Activated CD8-positive, alpha-beta memory T cell treated with anti-CD3 and anti-CD28 coated beads for 4 hours (primary cell): ENCODE results near the gene C10orf95.
A peak's percentile ranks its signal among the peaks of the same experiment; 100 is the strongest.

Experiments used
- DNase-seq, 2 donors: peaks; one replicate each; pipeline ENCODE4 v3.0.0-alpha.2; 2020; ENCODE audit warnings: low read depth in 2 of 2

Gene C10orf95

DNA sequence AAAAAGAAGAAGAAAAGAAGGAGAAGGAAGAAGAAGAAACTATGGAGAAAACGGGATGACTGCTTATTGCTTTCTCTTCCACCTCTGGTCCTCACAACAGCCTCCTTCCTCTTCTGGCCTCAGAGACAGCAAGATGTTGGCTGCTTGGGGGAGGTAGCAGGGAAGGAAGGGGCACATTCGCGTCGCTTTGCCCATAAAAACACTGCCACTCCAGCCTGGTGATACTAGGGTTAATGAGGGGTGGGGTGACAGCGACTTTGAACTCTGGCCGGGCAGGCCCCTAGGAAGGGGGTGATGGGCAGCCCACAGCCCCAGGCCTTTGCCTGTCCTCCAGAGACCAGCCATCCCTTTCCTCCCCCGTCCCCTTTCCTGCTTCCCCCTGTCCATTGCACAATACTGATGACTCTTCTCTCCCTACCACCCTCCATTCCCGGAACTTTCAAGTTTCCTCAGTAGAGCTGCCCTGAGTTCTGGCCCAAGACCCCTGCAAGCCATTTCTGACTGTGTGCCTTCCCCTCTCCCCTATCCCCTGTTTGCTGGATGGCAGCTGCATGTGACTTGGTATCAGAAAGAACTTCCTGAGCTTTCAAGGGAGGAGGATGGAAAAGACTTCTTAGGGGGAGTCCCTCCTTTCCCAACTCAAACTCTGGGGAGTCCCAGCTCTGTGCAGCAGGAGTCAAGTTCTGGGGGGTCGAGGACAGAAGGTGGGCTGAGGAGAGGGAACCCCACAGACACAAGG, 16.8 kb downstream of the C10orf95 start:
- DNase-seq, result no peak

GRCh38 chr10:102433619-102434046, 17.7 kb downstream of the C10orf95 start:
- no peak for DNase-seq

GRCh38 chr10:102432162-102432950, 19.0 kb downstream of the C10orf95 start, which contains the start of gene CUEDC2:
CUEDC2 (minus strand) TSS chr10:102432574; CDS start chr10:102425188, 7,386 bp downstream.
- DNase-seq, result peak; percentile 84 to 88

- no peak for DNase-seq
These were observed 19.8 kb downstream of the C10orf95 start for GRCh38 chr10:102431452-102432124.

DNA sequence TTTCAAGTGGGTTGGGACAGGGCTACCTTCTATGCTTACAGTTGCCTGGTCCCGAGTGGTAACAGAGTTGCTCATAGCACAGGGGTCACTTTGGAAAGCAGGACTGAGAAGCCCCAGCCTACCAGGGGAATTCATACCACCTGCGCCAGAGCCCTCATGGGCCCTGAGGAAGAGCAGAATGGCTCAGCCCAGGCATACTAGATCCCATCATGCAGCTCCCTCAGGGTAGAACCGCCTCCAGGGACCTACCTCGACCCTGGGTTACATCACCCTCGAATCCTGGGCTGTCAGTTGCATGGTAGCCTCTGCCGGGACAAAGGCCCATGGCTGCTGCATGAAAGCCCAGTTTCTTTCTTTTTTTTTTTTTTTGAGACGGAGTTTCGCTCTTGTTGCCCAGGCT, 21.9 kb downstream of the C10orf95 start:
- no peak for DNase-seq

- DNase-seq, result no peak
These were observed 24.5 kb downstream of the C10orf95 start for GRCh38 chr10:102426803-102427287.

GRCh38 chr10:102425444-102425843, 25.9 kb downstream of the C10orf95 start:
- no peak for DNase-seq

GRCh38 chr10:102424916-102425315, 26.4 kb downstream of the C10orf95 start:
- no peak for DNase-seq

DNA sequence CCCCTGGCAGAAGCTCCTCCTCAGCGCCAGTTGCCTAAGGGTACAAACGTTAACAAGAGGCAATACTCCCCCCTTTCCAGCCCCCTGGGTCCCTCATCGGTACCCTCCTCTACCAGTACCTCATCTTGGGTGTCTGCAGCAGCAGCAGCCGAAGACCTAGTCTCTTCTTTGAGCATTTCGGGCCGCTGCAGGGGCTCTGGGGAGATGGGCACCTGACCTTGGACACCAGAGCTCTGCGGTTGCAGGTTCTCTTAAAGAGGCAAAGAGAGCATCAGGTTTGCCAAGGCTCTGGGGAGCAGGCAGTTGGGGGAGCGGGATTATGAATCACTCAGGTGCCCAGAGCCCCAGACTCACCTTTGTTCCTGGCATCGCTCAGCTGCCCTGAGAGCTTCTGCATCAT, 27.2 kb downstream of the C10orf95 start:
- DNase-seq, result no peak

DNA sequence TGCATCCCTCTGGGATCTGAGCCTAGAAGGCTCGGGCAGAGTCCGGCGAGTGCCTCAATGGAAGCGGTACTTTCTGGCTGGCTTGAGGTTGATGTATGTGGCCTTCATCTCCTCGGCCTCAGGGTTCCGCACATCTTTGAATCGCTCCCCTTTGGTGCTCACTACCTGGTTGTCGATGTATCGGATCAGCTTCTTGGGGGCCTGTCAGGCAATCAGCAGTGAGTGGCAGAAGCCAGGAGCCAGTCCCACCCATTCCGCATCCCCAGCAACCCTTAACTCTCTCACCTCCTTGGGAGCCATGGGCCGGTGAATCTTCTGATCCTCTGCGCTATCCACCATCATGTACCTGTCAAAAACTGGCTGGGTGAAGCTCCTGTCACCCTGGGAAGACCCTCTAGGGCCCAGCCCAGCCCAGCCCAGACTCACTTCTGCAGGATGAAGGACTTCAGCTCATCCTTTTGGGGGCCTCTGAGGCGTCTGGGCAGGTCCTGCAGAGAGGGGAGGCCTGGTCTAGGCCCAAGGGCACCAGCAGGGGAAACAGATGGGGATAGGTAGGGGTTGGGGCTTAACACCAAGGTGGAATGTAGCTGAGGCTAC, 27.9 kb downstream of the C10orf95 start:
- no peak for DNase-seq

- DNase-seq, result no peak
These were observed 28.7 kb downstream of the C10orf95 start for GRCh38 chr10:102422545-102423129.

- DNase-seq, result no peak
These were observed 29.4 kb downstream of the C10orf95 start for GRCh38 chr10:102421757-102422512.

DNA sequence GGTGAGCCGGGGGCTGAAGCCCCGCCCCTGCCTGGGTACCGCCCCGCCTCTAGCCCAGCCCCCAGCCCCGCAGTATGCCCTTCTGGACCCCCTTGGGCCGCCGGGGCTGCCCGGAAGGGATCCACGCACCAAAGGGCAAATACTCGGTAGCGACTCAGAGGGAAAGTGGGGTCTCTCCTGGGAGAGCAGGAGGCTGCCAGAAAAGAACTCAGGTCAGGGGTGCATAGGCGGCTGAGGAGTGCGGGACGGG, 29.9 kb downstream of the C10orf95 start:
- no peak for DNase-seq

DNA sequence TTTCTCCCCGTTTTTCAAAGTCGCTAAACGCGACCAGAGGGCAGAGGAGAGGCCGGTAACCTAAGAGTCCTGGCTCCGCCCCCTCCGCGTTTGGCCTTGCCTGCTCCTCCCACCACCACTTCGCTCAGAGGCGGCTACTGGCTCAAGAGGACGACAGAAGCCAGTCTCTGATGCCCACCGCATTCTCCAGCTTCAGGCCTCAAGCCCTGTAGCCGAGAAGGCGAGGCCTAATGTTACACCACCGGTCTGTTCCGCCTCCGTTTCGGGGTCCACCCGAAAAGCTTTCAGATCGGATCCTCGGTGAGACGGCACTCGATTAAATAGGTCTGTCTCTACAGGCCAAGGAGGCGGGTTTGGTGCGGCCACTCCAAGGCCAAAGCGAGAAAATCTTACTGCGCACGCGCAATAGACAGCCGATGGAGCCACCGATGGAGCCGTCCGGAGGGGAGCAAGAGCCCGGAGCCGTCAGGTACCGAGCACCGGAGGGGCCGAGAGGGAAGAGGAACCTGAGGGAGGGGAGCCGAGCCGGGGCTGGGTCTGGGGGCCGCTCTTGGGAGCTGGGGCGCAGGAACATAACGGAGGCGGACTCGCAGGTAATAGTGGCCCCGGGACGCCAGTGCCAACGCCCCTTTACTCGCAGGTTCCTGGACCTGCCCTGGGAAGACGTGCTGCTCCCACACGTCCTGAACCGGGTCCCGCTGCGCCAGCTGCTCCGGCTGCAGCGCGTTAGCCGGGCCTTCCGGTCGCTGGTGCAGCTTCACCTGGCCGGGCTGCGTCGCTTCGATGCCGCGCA, 30.4 kb downstream of the C10orf95 start, which contains the start of gene FBXL15:
Gene FBXL15, plus strand, starts transcription at position 123 of the 793 bp plus-strand sequence. Its CDS starts 294 bp downstream, at position 417.
- DNase-seq, result peak; percentile 90 to 91

- DNase-seq, result no peak
These were observed 31.1 kb downstream of the C10orf95 start for GRCh38 chr10:102420181-102420713.

GRCh38 chr10:102419269-102420180, 31.8 kb downstream of the C10orf95 start:
- DNase-seq, result peak in 1 of 2 donors; percentile 47

DNA sequence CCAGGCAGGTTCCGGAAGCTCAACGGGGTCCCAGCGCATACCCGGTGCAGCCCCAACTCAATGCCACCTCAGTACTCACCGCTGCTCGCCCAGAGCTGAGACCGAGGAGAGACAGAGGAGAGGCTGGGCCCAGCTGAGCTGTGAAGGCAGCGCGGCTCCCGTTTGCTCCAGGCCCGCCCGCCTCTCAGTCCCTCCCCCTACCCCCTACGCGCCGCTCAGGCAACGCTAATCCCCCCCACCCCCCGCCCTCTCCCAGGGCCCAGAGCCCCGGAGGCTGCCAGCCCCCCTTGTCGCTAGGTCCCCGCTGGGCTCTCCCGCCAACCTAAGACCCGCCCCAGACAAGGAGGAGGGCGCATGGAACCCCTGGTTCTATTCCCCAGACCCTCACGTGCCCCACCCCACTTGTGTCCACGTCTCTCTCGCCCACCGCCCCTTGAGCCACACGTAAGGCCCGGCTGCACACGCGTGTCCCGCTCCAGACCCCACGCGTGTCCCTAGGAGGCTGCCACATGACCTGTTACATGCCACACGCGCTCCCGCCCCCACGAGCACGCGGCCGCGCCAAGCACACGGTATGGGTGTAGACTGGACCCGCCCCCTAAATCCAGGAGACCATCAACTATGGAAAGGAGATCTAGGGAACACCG, 32.6 kb downstream of the C10orf95 start, which contains the start of gene PSD:
Gene PSD, minus strand, starts transcription at position 164 of the 647 bp plus-strand sequence. CDS start 1,747 bp downstream, outside the sequence.
- DNase-seq, result no peak

DNA sequence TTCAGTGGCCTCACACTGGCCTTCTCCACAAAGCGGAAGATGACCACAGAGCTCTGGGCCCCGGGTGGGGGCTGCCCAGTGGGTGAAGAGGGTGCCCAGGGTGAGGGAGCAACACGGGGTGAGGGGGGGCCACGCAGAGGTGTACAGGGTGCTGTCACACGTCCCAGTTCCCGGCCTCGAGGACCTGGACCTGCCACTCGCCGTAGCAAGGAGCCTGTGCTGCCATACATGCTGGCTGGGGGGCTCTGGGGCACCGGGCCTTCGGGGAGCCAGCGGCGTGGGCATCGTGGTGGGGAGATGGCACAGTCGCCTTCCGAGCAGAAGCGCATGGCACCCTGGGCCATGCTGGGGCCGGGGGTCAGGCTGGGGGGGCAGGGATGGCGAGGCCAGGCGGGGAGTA, 34.6 kb downstream of the C10orf95 start:
- DNase-seq, result no peak
